ENCODE measurements around the gene AKAP6.
A peak's percentile ranks its signal among the peaks of the same experiment; 100 is the strongest.

The AKAP6 gene

GRCh38 chr14:32413967-32414640, 85.0 kb downstream of the AKAP6 start:
- no peak for DNase-seq

GRCh38 chr14:32414808-32415255, 85.7 kb downstream of the AKAP6 start:
- no peak for DNase-seq

- DNase-seq: no peak
Observed at GRCh38 chr14:32417956-32418552, 89.0 kb downstream of the AKAP6 start.

- DNase-seq: no peak
Observed at GRCh38 chr14:32419429-32419828, 90.3 kb downstream of the AKAP6 start.

GRCh38 chr14:32421781-32422180, 92.7 kb downstream of the AKAP6 start:
- DNase-seq: no peak

- DNase-seq: no peak
Observed at GRCh38 chr14:32422440-32422839, 93.3 kb downstream of the AKAP6 start.

GRCh38 chr14:32426028-32426427, 96.9 kb downstream of the AKAP6 start:
- DNase-seq: peak; percentile 23

- no peak for DNase-seq
Observed at GRCh38 chr14:32426586-32427388, 97.7 kb downstream of the AKAP6 start.

GRCh38 chr14:32427726-32428528, 98.8 kb downstream of the AKAP6 start:
- DNase-seq: no peak

- DNase-seq: no peak
Observed at GRCh38 chr14:32428875-32429274, 99.8 kb downstream of the AKAP6 start.

- DNase-seq: no peak
Observed at GRCh38 chr14:32430326-32430725, 101.2 kb downstream of the AKAP6 start.

- no peak for DNase-seq
Observed at GRCh38 chr14:32432813-32433538, 103.9 kb downstream of the AKAP6 start.

- no peak for DNase-seq
Observed at GRCh38 chr14:32434180-32434579, 105.1 kb downstream of the AKAP6 start.

- no peak for DNase-seq
Observed at GRCh38 chr14:32434880-32435279, 105.8 kb downstream of the AKAP6 start.

- no peak for DNase-seq
Observed at GRCh38 chr14:32435411-32435810, 106.3 kb downstream of the AKAP6 start.

GRCh38 chr14:32436993-32437392, 107.9 kb downstream of the AKAP6 start:
- no peak for DNase-seq

- DNase-seq: no peak
Observed at GRCh38 chr14:32438517-32438916, 109.4 kb downstream of the AKAP6 start.

GRCh38 chr14:32443890-32444661, 115.0 kb downstream of the AKAP6 start:
- no peak for DNase-seq

GRCh38 chr14:32447371-32447770, 118.3 kb downstream of the AKAP6 start:
- DNase-seq: no peak

GRCh38 chr14:32449648-32450047, 120.5 kb downstream of the AKAP6 start:
- DNase-seq: no peak

GRCh38 chr14:32450919-32451675, 122.0 kb downstream of the AKAP6 start:
- DNase-seq: no peak

All from NCI-H2107 (cell line).